Fibroblast of skin of abdomen (primary cell): Measurements from ENCODE around the gene TUBB.
"Not testable (repeated sequence)": the region's sequence is repeated elsewhere in the genome, so short reads cannot be mapped to it uniquely, and the experiment has no call there.

ENCODE experiments used
- DNase-seq: peaks from one replicate; pipeline ENCODE4 v3.0.0-alpha.2; 2013

Gene TUBB

DNA sequence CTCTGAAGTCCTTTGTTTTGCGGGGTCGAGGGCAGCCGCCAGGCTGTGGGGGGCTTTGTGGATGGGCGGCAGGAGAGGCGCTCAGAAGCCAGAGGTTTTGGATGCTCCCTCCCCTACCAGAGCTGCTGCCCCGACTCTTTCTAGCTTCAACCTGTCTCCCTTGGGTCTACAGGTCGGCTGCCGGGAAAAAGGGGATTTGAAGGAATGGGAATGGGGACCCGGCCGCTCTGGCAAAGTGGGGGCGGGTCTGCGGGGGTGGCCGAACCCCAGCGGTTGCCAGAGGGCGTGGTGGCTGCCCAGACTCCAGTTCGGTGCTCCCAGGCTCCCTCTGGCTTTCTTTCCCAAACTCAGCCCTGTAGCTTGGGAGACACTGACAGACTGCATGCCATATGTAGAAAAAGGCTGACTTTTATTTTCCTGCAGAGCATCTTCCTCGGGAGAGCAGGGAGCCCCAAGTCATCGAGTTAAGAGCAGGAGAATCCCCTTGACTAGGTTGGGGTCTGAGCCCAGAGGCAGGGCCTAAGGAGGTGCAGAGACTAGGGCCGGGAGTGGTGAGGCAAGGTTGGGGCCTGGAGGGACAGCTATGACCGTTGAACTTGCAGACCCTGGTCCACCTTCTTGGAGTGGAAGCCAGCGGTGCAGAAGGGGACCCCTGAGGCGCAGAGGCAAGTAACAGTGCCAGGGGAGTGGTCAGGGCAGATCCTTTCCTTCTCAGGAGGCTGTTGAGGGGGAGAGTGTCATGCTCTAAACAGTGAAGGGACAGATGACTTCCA lies 32.3 kb upstream of the TUBB start:
- DNase-seq = peak; percentile 47

GRCh38 chr6:30688569-30688968 lies 31.6 kb upstream of the TUBB start:
- no peak for DNase-seq

- no peak for DNase-seq
Observed at GRCh38 chr6:30689022-30689865, 30.9 kb upstream of the TUBB start.

DNA sequence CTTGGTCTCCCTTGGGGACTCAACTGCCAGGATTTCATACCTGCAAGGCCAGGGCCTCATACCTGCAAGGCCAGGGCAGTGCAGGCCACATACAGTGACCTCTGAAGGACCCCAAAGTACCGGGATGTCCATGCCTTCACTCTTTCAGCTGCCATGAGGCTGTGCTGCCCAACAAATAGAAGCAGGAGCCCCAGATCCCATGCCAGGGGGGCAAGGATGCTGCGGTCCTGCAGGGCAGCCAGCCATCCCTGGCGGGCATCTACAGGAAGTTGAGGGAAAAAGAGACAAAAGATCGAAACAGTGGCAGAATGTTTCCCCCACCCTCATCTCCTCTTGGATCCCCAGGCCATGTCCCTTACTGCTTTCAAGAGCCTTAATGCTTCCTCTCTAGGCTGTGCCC lies 30.2 kb upstream of the TUBB start:
- no peak for DNase-seq

GRCh38 chr6:30690403-30691207 lies 29.5 kb upstream of the TUBB start, which contains the start of gene NRM:
TSS of gene NRM (minus strand) at chr6:30690984. CDS start at chr6:30690974, 10 bp downstream.
- peak; percentile 85 for DNase-seq

DNA sequence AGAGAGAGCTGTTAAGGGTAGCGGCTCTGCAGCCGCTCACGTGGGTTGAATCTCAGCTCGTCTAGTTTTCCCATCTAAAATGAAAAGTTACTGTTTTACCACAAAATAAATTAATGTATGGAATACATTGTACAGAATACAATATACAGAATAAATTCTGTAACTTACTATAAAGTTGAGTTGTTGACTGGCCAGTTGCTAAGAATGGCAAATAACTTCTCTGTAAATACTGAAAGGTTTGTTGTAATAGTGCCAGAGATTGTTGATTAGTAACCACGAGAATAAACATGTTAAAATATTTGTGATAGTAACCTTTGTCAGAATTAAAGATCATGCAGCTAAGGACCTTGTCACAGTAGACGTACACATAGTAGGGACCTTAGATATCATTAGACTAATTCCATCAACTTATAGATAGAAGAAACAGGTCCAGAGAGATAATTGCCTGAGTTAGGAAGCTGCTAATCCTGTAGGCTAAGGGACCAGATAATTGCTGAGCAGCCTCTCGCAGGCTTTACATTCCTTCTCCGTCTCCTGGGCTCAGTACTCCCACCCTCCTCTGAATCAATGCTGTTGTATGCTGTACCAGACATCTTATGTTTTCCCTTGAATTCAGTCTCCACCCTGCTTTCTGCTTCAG lies 28.8 kb upstream of the TUBB start:
- DNase-seq = no peak

DNA sequence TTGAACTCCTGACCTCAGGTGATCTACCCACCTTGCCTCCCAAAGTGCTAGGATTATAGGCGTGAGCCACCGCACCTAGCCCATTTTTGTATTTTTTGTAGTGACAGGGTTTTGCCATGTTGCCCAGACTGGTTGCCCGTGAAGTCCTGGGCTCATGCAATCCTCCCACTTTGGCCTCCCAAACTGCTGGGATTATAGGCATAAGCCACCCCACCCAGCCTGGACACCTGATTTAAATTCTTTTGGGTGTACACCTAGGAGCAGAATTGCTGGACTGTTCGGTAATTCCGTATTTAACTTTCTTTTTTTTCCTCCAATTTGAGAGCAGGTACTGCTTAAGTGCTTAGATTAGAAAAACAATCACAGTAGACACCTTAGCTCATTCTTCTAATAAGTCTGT lies 23.7 kb upstream of the TUBB start:
- DNase-seq = no peak

GRCh38 chr6:30700340-30700739 lies 19.8 kb upstream of the TUBB start:
- DNase-seq = no peak

- DNase-seq = no peak
Observed at GRCh38 chr6:30703011-30703410, 17.1 kb upstream of the TUBB start.

GRCh38 chr6:30703821-30704220 lies 16.3 kb upstream of the TUBB start:
- no peak for DNase-seq

GRCh38 chr6:30705620-30706019 lies 14.5 kb upstream of the TUBB start:
- no peak for DNase-seq

GRCh38 chr6:30707281-30707850 lies 12.8 kb upstream of the TUBB start:
- DNase-seq = no peak

DNA sequence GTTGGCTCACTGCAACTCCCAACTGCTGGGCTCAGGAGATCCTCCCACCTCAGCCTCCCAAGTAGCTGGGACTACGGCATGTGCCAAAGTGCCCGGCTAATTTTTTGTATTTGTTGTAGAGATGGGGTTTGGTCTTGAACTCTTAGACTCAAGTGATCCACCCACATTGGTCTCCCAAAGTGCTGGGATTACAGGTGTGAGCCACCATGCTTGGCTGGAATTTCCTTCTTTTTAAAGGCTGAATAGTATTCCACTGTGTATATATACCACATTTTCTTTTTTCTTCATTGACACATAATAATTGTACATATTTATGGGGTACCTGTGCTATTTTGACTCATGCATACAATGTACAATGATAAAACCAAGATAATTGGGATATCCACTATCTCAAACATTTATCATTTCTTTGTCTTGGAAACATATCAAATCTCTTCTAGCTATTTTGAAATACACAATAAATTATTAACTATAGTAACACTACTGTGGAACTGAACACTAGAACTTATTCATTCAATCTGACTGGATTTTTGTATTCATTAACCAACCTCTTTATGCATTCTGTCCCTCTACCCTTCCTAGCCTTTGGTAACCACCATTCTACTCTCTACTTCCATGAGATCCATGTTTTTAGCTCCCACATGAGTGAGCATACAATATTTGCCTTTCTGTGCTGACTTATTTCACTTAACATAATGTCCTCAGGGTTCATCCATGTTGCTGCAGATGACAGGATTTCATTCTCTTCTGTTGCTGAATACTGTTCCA lies 10.9 kb upstream of the TUBB start:
- no peak for DNase-seq

- no peak for DNase-seq
Observed at GRCh38 chr6:30711758-30712380, 8.3 kb upstream of the TUBB start.

GRCh38 chr6:30712441-30712945 lies 7.7 kb upstream of the TUBB start:
- DNase-seq = no peak

DNA sequence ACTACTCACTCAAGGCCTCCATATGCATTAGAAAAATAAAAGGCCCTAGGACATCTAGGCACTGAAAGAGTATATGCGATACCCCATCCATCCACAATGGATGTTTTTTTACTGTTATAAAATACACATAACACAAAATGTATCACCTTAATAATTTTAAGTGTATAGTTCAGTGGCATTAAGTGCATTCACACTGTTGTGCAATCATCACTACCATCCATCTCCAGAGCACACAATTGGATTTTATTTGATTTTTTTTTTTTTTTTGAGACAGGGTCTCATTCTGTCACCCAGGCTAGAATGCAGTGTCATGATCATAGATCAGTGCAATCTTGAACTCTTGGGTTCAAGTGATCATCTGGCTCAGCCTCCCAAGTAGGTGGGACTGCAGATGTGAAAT lies 5.9 kb upstream of the TUBB start:
- no peak for DNase-seq

DNA sequence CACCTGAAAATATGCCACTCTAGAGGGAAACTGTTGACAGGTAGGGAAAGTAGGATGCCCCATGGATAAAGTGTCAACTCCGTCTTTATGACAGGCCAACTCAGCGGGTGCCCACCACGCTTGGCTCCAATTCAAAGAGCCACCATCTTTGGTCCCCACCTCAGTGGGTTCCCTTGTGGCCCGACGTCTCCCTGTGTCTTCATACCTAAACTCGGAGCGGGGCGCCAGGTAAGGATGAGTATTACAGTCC lies 3.3 kb upstream of the TUBB start:
- DNase-seq = no peak

DNA sequence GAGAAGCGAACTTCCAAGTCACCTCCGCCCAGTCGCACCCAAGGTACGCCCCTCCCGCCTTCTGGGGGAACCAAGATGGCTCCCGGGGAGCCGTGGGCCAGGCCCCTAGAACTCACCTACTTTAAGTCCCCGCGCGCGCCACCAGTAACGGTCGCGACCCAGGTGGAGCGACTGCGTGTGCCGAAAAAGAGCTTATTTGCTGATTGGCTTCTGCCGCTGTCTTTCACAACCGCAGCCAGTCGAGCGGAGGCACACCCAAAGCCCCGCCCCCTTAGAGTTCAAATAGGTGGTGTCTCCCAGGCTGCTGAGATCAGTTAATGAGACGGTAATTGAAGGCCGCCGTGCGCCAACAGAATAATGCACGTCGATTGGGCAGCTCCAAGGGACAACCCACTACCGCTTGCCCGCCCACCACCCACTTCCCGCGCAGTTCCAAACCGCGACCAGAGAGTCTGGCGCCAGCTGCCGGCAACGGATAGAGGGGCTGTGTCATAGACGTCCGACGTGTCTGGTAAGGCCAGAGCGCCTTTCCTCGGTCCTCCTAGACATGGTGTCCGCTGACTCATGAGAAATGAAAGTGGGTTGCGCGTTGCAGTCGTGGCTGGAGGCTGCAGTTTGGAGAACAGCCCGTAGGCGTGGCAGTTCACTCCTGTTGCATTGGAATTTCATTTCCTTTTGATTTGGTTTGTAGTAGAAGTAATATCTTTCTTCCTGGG lies 2.9 kb upstream of the TUBB start, which contains the start of gene MDC1:
MDC1 (minus strand) TSS at position 153 of the 716 bp plus-strand sequence. CDS start 2,106 bp downstream, outside the sequence.
- peak; percentile 100 for DNase-seq

GRCh38 chr6:30717845-30718720 lies 2.1 kb upstream of the TUBB start:
- not testable (repeated sequence) for DNase-seq
